Left hindlimb (tissue), 1 donor: ENCODE measurements around the gene CPTP.

Experiments
- DNase-seq: peaks from one replicate; pipeline ENCODE4 v3.0.0-alpha.2; 2018

Gene CPTP

DNA sequence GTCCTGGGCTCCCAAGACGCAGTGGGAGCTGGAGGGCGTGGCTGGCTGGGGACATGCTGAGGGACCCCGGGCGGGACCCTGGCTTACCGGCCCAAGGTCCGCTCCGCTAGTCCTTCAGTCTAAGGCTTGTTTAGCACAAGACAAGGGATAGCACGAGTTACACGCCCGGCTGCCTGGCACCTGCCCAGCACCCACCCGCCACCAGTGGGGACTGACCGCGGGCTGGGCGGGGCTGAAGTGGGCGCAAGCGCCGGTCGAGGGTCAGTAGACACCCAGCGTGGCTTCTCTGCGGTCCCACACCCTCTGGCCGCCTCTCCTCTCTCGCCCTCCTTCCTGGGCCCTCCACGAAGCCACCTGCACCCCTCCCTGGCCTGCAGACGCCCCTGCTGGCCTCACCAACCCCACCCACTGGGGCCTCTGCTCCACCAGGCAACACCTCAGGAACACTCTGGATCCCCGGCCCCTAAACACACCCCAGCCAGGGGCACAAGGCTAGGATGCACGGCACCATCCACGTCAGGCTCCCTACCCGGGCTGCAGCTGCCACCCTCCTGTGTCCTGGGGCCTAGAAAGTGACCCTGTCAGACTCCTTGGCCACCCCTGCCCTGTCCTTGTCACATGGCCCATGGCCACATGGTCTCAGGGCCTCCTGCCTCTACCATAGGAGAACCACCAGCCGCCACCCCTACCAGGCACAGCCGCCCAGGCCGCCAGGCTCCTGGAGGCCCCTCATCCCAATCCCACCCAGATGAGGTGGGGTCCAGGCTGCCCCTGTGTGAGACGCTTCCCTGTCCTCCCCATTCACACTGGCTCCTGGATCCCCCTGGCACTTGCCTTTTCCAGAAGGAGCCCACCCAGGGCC lies 12.6 kb downstream of the CPTP start:
- no peak for DNase-seq

DNA sequence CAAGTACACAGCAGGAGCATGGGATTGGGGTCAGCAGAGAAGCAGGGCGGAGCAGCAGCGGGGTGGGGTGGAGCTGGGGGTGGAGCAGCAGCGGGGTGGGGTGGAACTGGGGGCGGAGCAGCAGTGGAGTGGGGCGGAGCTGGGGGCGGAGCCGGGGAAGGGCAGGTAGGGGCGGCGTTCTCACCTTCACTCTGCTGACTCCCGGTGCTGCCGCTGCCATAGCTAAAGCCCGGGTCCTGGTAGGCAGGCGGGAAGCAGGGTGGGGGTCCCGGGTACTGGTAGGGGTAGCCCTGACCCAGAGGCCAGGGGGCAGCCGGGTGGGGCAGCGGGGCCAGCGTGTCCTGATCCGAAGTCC lies 13.2 kb downstream of the CPTP start:
- DNase-seq = no peak

DNA sequence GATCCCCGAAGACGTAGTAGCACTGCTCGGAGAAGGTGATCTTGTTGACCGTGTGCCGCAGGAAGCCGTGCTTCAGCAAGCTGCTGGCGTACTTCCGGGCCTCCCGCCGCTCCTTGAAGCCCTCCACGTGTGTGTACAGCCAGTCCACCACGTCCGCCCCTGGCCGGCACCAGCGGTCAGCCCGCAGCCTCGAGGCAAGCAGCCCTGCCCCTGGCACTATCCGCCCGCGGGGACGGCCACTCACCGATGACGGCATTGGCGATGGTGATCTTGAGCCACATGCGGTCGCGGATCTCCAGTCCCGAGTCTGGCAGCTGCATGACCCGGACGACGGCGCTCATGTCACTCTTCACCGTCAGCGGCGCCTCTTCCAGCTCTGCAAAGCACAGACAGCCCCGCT lies 13.7 kb downstream of the CPTP start:
- no peak for DNase-seq

DNA sequence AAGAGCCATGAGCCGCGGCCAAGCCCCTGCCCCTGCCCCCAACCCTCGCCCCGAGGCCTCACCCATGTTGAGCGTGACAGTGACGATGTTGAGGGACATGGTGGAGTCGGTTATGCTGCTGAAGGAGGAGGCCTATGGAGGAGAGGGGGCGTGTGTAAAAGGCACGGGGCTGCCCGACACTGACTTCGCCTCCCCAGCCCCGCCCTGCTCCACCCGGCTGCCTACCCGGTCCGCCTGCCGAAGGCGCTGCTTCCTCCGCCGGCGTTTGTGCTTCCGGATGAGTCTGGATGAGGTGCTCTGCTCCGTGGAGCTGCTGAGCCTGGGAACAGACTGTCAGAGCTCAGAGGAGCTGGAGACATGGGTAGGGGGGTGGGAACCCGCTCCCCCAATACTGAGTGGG lies 15.6 kb downstream of the CPTP start:
- DNase-seq = no peak

DNA sequence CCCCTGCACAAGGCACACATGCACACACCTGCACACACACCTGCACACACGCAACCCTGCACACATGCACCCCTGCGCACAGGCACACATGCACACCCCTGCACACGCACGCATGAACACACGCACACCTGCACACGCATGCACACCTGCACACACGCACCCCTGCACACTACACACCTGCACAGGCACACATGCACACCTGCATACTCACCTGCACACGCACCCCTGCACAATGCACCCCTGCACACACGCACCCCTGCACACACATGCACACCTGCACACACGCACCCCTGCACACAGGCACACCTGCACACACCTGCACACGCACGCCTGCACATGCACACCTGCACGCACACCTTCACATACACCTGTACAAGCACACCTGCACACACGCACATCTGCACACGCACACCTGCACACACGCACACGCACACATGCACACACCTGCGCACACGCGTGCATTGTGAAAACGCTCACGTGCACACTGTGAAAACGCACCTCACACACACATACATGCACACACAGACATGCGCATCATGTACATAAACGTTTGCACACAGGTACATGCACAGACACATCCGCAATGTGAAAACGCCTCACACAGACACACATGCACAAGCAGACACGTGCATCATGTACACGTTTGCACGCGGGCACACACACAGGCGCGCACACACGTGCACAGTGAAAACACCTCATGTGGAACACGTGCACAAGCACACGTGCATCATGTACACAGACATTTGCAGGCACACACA lies 16.4 kb downstream of the CPTP start:
- DNase-seq = no peak

DNA sequence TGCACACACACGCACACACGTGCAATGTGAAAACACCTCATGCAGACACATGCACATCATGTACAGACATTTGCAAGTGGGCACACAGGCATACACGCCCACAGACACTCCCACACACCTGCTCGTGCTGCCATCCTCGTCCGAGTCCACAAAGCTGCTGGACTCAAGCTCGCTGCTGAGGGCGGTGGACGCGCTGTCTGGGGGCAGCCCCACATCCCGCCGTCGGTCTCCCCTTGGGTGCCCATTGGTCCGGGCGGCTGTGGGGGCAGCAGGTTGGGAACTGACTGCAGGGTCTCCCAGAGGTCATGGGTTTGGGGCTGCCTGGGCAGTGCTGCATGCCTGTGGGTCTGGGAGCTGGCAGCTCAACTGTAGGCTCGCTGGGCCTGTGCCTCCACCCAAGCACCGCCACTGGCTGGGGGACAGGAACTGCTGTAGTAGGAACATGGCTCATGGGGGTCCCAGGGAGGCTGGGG lies 17.0 kb downstream of the CPTP start:
- DNase-seq = no peak

DNA sequence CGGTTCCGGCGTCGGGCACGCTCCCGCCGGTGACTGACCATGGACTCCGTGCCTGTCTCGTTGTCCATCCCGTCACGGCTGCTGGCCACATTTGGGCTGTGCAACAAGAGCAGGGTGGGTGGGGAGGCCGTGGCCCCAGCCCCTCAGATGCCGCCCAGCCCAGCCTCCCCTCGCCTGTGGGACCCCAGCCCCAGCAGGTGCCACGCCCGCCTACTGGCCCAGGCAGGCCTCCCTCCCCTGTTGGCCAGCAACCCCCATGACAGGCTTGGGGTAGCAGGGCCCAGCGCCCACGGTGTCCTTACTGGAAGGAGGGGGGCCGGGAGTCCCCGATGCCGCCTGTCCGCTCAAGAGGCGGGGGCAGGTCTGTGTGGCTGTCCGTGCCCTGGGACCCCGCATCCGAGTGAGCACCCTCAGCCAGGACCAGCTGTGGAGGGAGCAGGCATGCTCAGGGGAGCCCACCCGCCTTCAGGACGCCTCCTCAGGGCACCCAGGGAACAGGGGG lies 17.5 kb downstream of the CPTP start:
- no peak for DNase-seq

DNA sequence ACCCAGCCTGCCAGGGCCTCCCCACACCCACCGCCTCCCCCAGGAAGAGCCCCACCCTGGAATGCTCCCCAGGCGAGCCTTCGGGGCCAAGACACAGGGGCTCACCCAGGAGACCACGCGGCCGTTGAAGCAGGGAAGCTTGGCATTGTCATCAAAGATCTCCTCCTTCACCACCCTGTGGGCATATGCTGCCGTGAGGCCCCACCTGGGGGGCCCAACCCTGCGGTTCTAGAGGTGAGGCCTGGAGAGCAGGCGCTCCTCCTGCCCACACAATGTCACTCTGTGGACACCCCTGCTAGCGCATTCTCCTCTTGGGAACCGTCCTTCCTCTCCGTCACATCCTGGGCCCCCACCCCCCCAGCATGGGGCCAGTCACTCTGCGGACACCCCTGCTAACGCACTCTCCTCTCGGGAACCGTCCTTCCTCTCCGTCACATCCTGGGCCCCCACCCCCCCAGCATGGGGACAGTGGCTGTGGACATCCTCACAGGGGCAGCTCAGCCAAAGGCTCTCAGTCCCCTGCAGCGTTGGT lies 18.0 kb downstream of the CPTP start:
- DNase-seq = no peak

DNA sequence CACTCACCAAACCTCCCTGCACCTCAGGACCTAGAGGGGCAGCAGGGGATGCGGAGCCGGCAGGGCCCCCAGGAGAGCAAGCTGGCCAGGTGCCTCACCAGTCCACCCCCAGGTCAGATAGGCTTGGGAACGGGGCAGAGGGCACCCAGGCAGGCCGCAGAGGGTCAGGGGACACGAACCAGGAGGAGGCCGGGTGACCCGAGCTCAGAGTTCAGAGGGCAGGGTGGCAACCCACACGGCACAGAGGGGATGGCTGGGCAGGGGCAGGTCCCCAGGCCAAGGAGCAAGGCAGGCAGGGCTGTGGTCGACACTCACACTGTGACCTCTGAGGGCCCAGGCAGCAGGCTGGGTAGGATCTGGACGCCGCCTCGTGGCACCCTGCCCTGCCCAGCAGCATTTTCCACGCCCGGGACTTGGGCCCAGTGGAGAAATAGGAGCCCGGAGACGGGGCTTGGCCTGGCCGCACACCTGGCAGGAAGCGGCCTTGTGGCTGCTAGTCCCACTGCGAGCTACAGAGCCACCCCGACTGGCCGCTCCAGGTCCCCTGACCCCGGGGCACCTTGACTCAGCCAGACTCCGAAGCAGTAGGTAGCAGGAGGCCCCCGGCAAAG lies 19.3 kb downstream of the CPTP start:
- no peak for DNase-seq

DNA sequence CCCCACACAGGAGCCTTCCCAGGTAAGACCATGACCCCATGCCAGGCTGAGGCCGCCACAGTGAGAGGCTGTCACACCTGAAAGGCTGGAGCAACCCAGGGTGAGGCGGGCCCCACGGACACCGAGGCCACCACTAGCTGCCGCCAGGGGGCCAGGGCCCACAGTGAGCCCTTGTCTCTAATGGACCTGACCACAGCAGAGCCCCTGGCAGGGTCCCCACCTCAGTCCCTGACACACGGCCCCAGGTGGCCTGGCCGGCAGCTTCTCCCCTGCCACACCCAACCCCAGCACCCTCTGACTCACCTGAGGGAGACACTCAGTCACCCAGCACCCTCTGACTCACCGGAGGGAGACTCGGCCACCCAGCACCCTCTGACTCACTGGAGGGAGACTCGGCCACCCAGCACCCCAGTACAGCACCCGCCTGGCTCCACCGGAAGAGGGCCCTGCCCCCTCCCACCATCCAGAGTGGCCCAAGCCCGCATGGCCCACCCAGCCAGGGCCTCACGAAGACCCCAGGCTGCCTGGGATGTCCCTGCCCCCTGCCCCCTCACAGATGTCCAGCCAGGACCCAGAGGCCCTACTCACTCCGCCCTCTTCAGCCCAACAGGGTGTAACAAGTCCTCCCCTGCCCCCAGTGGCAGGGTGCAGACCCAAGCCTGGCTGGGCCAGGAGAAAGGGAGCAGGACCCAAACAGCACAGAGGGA lies 20.2 kb downstream of the CPTP start:
- DNase-seq = no peak

DNA sequence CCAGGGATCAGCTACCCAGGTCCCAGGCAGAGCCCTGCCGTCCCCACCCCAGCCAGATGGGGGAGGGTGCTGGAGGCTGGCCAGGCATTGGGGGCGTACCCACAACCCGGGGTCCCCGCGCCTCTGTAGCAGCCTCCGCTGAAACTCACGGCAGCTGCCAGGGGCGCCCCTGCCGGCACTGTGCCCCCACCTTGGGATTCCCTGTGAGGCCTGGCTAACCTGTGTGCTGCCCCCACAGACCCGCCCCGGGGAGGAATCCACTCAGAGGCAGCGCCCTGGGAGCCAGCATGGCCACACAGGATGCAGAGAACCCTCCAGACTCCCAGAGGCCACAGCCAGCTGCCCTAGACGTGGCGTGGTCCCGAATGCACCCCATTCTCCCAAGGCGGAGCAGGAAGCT lies 20.8 kb downstream of the CPTP start:
- no peak for DNase-seq

DNA sequence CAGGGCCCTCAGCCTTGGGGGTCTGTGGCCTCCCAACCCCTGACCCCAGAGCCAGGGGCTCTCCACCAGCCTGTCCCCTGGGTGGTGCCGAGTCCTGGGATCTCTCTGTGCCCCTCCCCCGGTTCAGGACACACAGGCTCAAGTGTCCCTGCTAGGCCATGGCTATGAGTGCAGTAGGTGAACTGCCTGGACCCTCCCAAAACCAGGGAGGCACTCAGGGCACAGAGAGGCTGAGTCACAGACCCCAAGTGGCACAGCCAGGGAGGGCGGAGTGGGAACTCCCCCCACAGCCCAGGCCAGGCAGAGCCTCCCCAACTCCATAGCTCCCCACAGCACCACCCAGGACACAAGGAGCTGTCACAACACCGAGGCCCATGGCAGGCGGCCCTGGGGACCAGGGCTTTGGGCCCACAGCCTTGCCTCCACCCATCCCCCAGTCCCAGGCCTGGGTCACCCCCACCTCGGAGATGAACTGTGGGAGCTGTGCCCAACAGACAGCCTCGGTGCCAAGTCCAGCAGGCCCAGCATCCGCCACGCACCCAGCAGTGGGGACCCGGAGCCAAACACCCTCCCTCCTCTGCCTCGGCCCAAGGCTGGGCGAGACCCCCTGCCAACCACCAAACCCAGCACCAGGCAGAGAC lies 21.4 kb downstream of the CPTP start:
- DNase-seq = no peak

DNA sequence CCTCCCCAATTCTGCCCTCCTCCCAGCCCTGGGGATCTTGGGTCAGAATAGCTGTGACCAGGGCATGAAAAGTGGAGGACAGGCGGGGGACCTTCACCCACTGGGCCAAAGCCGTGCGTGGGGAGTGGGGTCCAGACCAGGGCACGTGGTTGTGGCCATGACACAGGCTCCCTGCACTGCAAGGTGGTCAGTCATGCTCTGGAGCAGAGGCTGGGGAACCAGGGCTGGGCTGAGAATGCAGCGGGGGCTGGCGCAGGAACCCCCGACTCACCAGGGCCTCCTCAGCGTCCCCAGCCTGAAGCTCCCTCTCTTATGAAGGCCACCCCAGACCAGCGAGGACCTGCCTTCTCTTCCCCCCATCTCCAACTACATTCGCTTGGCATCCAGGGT lies 21.9 kb downstream of the CPTP start:
- no peak for DNase-seq

DNA sequence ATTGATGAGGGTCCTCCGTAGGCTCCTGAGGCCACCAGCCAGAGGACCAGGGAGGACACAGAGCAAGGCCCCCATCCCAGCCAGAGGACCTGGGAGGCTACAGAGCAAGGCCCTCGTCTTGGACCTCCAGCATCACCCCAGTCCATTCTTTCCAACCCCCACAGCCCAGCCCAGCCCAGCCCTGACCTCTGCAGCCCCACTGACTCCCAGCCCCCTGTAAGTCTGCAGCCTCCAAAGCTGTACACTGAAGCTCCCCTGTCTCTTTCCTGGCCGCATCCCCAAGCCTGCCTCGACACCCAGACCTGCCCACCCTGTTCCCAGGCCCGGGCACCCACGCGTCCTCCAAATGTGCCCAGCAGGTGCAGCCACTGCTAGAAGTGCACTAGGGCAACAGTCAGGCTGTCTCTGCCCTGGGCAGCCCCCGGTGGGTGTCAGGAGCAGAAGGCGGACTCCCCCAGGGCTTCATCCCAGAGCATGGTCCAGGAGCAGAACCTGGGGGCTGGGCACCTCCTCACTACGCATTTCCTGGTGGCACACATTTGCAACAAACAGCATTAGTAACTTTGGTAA lies 22.5 kb downstream of the CPTP start:
- no peak for DNase-seq

DNA sequence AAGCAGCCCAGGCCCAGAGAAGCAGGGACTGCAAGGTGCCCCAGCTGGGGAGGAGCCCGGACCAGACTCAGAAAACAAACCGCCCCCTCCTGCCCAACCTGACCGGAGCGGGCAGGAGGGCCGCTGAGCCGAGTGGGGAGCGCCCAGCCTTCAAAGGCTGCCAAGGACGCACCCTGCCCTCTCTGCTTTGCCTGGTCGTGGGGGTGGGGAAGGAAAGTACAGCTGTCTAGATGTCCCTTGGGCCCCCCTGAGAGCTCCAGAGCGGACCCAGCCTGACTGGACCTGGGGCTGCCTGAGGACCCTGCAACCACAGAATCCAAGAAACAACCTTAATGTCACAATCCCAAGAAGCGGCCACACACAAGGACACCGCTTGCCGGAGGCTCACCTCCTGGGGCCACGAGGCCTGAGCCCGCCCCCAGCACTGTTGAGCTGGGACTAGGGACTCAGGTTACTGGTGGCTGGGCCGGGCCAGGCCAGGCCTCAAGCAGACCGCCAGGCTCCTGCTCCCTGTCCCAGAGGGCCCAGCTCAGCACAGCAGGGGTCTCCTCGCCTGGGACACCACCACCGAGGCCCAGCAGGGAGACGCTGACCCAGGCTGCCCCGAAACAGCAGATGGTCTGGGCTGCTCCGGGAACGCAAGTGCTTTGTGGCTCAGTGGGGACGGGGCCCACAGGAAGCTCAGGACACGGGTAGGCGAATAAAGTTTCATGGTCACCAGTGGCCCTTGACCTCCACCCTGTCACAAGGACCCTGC lies 23.2 kb downstream of the CPTP start:
- peak; percentile 59 for DNase-seq

DNA sequence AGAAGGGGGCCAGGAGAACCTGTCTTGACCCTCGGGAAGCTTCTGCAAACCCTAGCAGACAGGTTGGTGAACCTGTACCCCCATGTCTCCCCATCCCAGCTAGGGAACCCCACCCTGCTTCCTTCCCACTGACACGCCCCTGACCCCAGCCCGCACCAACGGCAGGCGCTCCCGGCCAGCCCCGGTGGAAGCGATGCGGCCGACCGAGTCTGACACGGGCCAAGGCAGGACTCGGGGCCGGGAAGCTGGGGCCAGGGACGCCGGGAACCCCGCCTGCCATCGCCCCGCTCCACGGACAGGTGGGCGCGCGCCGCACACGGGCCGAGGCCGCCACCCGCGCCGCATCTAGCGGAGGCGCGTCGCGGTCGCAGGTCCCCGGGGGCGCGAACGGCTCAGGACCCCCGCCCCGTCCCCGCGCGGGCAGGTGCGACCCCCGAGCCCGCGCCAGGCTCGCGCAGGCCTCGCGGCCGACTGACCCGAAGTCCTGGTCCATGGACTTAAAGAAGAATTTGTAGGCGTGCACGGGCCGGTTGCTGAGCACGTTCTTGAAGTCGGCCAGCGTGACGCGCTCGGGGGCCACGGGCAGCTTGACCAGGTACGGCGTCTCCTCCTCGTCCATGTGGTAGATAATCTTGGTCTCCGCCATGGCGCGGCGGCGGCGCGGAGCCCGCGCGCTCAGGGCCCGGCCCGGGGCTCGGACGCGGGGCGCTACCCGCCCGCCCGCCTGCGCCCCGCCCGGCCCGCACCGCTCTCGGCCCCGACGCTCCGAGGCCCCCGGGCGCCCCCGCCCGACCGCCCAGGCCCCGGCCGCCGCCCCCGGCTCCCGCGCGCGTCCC lies 24.0 kb downstream of the CPTP start:
- peak; percentile 47 for DNase-seq

DNA sequence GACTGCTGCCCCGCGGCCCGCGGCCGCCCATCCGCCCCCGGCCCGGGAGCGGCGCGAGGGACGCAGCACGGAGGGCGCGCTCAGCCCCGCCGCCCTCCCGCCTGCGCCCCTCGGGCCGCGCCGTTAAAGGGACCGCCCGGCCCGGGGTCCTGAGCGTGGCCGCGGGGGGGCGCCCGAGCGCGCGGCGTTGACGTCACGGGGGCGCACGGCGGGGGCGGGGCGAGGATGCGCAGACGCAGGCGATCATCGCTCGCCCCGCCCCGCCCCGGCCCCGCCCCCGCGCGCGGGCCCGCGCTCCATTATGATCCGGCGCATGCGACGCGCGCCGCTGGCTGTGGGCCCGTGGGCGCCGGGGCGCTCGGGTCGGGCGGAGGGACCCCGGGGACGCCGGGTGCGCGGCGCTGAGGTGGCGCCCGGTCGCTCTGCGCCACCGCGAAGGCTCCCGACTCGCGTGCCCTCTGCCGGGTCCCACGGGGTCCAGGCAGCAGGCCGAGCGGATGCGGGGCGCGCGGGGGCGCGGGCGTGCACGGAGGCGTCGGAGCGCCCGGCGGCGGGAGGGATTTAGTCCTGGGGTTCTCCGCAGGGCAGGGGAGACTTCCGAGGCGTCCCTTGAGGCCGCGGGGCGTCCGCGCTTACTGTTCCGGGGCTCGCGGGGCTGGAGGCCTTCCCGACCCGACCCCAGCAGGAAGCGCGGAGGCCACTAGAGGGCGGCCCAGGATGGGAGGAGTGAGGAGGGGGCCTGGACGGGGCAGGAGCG lies 24.8 kb downstream of the CPTP start, which contains the start of gene DVL1:
DVL1 (minus strand) TSS at position 163 of the 757 bp plus-strand sequence. CDS start 353 bp downstream, outside the sequence.
- DNase-seq = peak; percentile 83

DNA sequence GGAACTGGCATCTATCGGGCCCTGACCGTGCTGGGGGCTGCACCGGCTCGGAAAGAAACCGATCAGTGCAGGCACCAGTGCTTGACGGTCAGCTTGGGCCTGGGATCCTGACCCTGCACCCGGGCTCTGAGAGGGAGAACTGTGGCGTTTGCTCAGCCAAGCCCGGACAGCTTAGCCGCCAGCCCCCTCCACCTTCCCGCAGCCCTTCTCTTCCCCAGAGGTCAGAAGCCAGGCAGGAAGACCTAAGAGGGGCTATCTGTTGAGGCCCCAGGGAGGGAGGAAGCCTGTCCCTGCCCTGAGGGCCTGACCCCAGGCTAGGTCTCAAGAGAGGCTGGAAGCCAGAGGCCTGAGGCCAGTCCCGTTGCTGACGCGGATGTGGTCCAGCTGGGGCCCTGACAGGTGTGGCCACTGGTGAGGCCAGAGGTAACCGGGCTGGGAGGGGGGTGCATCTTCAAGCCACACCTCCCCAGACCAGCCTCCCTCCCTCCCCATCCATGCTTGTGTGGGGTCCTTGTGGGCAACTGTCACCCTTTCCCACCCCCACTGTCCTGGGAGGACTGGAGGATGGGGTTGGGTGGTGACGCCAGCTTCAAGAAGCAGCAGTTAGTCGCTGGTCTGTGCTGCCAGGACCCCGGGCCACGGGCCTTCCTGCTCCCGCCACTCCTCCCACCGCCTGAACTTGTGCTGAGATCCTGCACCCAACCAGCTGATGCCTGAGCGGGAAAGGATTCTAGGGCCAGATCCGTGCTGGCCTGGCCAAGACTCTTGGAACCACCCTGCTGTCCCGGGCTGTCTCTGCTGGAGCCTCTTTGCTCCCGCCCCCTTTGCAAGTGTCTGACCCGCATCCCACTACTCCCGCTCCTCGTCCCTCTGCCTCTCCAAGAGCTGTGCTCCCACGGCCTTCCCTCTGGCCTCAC lies 27.2 kb downstream of the CPTP start:
- DNase-seq = peak; percentile 79
